ENCODE results near the gene KLHL12.

The KLHL12 gene

GRCh38 chr1:202926581-202927491 lies at the start of gene KLHL12:
Gene KLHL12 (minus strand): TSS chr1:202927234. CDS start chr1:202925162, 2,072 bp downstream.
- peak; percentile 98 for DNase-seq (ENCODE audit: low spot score)

- no peak for DNase-seq (ENCODE audit: low spot score)
Observed at GRCh38 chr1:202976633-202977032, 49.6 kb upstream of the KLHL12 start.

- DNase-seq (ENCODE audit: low spot score): no peak
Observed at GRCh38 chr1:202974856-202975255, 47.8 kb upstream of the KLHL12 start.

GRCh38 chr1:202972046-202972445 lies 45.0 kb upstream of the KLHL12 start:
- DNase-seq (ENCODE audit: low spot score): no peak

- peak; percentile 76 for DNase-seq (ENCODE audit: low spot score)
Observed at GRCh38 chr1:202968895-202969295, 41.9 kb upstream of the KLHL12 start.

- DNase-seq (ENCODE audit: low spot score): no peak
Observed at GRCh38 chr1:202968351-202968750, 41.3 kb upstream of the KLHL12 start.

- peak; percentile 9 for DNase-seq (ENCODE audit: low spot score)
Observed at GRCh38 chr1:202967684-202968281, 40.7 kb upstream of the KLHL12 start.

GRCh38 chr1:202966006-202966898 lies 39.2 kb upstream of the KLHL12 start:
- no peak for DNase-seq (ENCODE audit: low spot score)

- no peak for DNase-seq (ENCODE audit: low spot score)
Observed at GRCh38 chr1:202965422-202965821, 38.4 kb upstream of the KLHL12 start.

GRCh38 chr1:202964791-202965410 lies 37.9 kb upstream of the KLHL12 start:
- no peak for DNase-seq (ENCODE audit: low spot score)

- no peak for DNase-seq (ENCODE audit: low spot score)
Observed at GRCh38 chr1:202961220-202961880, 34.3 kb upstream of the KLHL12 start.

GRCh38 chr1:202959276-202959620 lies 32.2 kb upstream of the KLHL12 start:
- peak; percentile 18 for DNase-seq (ENCODE audit: low spot score)

- no peak for DNase-seq (ENCODE audit: low spot score)
Observed at GRCh38 chr1:202958544-202959275, 31.7 kb upstream of the KLHL12 start.

- DNase-seq (ENCODE audit: low spot score): peak; percentile 97
Observed at GRCh38 chr1:202957733-202958543, 30.9 kb upstream of the KLHL12 start, which contains the start of gene ADIPOR1. Gene ADIPOR1 (minus strand): TSS chr1:202958312. CDS start chr1:202951070, 7,242 bp downstream.

GRCh38 chr1:202956969-202957368 lies 29.9 kb upstream of the KLHL12 start:
- no peak for DNase-seq (ENCODE audit: low spot score)

GRCh38 chr1:202954057-202954745 lies 27.2 kb upstream of the KLHL12 start:
- no peak for DNase-seq (ENCODE audit: low spot score)

- DNase-seq (ENCODE audit: low spot score): no peak
Observed at GRCh38 chr1:202953392-202953791, 26.4 kb upstream of the KLHL12 start.

- peak; percentile 51 for DNase-seq (ENCODE audit: low spot score)
Observed at GRCh38 chr1:202952818-202953217, 25.8 kb upstream of the KLHL12 start.

- DNase-seq (ENCODE audit: low spot score): no peak
Observed at GRCh38 chr1:202952099-202952498, 25.1 kb upstream of the KLHL12 start.

Data from AG08395 (cell line).